SHP77 treated with DMSO at 0.1 percent for 48 hours (cell line): ENCODE results near the gene GPANK1.
"Not testable (repeated sequence)": the region's sequence is repeated elsewhere in the genome, so short reads cannot be mapped to it uniquely, and the experiment has no call there.

ENCODE experiments used
- DNase-seq: peaks from one replicate; lab custom pipeline; 2025; lab: John Stamatoyannopoulos, UW

The GPANK1 gene

DNA sequence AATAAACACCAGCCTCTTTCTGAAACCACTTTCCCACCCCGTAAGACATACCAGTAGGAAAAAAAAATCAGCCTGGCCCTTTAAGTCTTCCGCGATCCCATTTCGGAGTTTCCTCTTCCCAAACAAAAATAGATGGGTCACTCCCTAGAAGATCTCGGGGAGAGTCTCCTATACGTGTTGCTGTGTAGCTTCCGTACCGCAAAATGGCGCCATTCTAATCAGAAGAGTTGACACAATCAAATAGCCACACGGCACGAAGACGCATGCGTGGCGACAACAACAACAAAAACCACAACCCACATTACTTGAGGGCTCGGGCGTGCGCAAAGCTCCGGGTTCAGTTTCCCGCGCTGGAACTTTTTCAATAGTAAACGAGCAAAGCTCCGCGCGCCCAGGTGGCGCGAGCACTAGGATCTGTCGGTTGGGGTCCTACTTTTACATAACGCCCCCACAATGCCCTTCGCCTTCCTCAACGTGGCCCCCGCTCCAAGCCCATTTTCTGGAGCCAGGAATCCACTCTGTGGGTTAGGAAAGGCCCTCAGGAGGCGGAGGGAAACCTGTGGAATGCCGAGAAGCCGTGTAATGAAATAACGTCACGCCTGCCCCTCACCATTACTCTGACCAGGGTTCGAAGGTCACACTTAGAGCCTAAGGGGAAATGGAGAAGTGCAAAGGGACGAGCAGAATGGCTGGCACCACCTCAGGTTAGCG lies at the start of gene GPANK1:
TSS of gene GPANK1 (minus strand) at position 208 of the 711 bp plus-strand sequence. CDS start 519 bp downstream, outside the sequence.
- peak; percentile 75 for DNase-seq

DNA sequence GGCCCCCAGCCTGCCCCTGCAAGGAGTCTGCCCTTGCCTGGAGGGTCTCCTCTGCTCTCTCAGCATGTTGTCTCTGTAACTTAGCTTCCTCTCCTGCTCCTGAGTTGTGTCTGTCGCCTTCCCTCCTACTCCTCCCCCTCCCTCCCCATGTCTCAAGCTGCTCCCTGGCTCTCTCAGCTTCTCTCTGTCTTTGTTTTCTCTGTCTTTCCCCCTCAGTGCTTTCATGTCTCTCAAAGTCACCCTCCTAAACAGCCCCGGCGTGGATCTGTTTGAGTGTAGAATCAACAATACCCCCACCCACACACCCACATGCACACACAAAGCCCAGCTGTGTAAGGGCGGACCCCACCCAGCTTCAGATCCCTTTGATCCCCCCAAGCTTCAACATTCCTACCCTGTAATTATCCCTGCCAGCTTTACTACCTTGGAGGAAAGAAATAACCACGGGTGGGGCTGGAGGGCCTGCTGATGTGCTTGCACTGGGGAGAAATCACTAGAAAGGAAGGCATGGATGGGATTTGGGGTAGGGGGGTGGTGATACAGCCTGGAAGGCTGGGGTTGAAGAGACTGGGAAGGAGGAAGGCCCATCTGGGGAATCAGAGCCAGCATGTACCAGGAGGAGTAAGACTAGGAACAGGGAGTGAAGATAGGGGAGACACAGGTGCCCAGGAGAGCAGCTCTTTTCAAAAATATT lies 49.3 kb upstream of the GPANK1 start:
- DNase-seq = no peak

DNA sequence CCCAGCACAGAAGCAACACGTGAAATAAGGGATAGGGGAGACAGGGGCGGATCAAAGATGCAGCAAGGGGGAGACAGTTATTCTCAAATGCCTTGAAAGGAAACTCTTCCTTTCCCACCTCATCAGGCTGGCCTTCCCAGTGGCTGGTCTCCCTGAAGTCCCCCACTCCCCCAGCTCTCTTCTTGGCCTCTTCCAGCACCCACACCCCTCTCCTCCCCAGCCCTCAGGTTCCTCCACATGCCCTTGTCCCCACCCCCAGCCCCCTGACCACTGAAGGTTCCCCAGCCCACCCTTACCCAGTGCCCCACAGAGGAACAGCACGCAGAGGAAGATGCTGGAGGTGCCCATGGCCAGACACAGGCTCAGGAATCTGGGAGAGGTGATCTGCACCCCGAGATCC lies 48.7 kb upstream of the GPANK1 start:
- DNase-seq = no peak

DNA sequence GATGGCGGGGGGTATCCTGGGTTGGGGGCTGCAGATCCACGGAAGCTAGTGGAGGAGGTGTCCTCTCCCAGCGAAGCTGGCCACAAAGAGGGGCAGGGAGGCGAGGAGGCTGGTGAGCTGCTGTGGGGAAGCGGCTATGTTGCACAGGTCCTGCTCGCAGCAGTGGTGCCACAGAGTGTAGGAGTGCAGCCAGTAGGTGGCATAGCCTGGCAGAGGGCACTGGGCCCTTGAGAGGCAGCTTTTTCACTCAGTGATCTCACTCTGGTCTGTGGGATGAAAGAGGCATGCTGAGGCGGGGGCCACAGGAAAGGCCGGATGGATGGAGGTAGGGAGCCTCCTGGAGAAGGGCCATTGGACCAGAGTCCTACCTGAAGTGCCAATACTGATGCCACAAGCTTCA lies 47.5 kb upstream of the GPANK1 start:
- no peak for DNase-seq

DNA sequence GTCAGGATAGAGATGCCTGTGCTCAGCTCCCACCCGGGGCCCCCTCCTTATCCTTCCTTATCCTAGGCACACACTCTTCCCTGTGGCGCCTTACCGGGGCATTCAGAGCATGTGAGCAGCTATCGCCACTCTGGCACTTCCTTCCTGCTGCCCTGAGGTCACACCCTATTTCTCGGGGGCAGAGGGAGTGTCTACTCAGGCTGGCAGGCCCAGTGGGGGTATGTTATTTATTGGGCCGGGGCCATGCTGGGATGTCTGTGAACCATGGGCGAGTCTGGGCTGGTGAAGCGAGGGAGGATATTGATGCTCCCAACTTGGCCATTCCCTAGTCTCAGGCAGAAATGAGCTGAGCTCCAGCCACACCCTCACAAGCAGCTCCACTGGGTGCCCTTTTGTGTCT lies 46.4 kb upstream of the GPANK1 start:
- no peak for DNase-seq

DNA sequence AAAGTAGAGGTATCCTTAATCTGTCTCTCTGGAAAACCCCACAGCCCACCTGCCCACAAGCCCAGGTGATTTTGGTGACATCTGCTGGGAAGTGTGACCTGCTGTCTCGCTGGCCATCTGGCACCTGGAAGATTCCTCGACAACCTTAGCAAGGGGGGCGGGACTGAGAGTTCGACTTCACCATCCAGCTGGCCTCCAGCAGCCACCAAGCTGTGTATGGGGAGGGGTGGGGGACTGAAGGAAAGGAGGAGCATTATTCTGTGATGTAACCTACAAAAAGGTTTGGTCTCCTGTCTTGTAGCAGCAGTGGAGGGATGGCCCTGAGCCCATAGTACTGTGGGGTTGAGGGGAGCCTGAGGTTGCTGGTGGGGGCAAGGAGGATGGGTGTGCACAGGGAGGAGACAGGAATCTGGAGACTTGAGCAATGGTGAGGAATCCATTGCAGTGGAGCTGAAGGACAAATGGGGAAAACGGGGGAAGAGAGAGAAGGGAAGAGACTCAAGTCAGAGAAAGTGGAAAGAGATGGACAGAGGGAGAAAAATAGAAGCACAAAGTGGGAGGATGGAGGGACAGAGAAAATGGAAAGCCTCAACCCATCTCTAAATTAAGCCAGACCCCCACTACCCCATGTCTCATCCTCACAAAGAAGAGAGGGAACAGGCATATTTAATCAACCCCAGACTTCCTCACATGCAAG lies 45.9 kb upstream of the GPANK1 start:
- no peak for DNase-seq

DNA sequence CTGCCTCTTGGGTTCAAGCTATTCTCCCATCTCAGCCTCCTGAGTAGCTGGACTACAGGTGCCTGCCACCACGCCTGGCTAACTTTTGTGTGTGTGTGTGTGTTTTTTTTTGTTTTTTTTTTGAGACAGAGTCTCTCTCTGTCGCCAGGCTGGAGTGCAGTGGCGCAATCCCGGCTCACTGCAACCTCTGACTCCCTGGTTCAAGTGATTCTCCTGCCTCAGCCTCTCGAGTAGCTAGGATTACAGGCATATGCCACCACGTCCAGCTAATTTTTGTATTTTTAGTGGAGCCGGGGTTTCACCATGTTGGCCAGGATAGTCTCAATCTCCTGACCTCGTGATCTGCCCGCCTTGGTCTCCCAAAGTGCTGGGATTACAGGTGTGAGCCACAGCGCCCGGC lies 44.4 kb upstream of the GPANK1 start:
- not testable (repeated sequence) for DNase-seq

DNA sequence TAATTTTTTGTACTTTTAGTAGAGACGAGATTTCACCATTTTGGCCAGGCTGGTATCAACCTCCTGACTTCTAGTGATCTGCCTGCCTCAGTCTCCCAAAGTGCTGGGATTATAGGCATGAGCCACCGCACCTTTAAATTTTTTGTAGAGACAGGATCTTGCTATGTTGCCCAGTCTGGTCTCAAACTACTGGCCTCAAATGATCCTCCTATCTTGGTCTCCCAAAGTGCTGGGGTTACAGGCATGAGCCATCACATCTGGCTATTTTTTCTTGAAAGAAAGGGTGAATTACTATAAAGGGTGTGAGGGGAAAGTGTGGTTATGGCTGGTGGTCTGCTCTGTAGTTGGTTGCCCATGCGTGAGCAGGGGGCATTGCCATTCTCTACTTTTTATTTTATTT lies 43.4 kb upstream of the GPANK1 start:
- DNase-seq = no peak

DNA sequence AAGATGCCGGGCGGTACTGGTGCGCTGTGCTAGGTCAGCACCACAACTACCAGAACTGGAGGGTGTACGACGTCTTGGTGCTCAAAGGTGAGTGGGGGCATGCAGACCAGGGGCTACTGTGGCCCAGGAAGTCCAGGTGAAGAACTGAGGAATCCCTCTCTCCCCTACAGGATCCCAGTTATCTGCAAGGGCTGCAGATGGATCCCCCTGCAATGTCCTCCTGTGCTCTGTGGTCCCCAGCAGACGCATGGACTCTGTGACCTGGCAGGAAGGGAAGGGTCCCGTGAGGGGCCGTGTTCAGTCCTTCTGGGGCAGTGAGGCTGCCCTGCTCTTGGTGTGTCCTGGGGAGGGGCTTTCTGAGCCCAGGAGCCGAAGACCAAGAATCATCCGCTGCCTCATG lies 42.9 kb upstream of the GPANK1 start:
- DNase-seq = no peak

DNA sequence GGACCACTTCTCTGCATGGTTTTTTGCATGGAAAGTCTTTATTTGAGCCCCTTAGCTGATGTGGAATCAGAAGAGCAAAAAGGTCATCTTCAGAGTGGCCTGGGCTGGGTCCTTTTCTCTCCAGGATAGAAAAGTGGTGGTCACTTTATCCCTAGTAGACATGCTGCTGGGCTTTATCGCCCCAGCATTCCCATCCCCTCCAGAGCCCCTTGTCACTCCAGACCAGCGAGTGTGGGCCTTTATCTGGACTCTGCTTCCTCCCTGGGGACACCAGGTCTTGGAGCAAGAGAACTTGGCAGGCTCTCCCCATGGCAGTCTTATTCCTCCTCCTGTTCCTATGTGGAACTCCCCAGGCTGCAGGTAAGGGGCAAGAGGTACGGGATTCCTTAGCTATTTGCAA lies 41.8 kb upstream of the GPANK1 start, which contains the start of gene LY6G6F:
TSS of gene LY6G6F (plus strand) at position 268 of the 400 bp plus-strand sequence. CDS start at position 309, 41 bp downstream.
- no peak for DNase-seq

DNA sequence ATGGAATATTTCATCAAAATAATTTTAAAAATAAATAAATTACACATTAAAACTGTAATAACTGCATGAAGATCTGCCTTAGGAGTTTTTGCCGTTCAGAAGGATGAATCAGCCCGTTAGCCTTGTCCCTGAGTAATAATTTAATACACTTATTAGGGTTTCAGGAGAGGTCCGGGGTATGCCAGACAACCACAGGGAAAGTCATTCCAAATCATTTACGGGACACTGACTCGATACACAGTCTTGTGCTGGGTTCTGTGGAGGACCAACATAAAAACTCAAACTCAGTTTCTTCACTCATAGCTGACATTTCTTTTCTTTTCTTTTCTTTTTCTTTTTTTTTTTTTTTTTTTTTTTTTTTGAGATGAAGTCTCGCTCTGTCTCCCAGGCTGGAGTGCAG lies 41.1 kb upstream of the GPANK1 start:
- no peak for DNase-seq

DNA sequence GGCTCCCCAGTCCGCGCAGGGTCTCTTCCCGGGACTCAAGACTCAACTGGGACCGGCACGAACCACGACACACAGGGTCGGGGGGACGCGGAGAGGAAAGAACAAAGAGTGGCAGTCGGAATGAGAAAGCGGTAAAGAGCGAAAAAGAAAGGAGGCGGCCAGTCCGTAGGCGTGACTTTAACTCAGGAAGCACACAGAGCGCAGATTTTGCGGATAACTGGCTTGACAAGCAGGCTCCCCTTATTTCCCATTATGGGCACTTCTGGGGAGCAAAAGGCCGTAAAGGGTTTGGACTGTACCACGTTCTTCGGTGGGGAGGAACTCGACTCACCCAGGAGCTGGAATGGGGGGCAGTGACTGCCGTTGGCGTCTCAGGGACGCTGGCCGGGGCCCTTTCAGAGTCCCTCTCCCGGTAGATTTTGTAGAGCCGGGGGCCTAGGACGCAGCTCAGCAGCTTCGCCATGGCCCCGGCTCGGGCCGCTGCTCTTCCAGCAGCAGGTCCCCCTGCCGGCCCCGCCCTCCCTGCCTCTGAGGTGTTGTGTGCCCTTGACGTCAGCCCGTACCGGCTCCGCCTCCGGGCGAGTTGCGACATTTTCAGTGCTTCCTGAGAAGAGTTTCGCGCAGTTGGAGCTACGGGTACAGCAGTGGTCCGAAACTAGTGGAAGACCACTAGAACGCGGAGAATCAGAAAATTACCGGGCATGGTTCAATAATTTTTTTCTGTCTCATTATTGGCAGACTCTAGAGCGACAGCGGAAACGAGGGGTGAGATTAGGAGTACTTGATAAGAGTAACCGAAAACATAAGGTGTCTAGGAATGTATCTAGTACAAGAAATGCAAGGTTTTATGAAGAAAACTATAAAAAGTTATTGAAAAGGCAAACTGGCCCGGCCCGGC lies 38.3 kb upstream of the GPANK1 start, which contains the start of gene ABHD16A:
TSS of gene ABHD16A (minus strand) at position 506 of the 898 bp plus-strand sequence. CDS start at position 463, 43 bp downstream.
- DNase-seq = peak; percentile 94

DNA sequence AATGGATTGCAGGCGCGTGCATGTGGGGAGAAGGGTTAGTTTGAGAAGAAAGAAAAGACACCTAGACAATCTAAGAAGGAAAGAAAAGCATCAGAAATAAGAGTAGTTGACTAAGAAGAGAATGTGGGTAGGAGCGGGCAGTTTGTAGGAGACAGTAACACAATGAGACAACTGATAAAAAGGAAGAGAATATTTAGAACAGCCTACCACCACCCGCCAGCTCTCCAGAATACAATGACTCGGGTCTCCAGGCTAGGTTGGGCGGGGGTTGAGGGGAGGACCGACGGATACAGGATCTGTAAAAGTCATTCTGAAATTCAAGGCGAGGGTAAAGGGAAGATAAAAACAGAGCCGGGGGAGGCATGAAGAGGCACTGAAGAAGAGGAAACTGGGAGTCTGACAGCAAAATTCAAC lies 37.6 kb upstream of the GPANK1 start:
- no peak for DNase-seq

DNA sequence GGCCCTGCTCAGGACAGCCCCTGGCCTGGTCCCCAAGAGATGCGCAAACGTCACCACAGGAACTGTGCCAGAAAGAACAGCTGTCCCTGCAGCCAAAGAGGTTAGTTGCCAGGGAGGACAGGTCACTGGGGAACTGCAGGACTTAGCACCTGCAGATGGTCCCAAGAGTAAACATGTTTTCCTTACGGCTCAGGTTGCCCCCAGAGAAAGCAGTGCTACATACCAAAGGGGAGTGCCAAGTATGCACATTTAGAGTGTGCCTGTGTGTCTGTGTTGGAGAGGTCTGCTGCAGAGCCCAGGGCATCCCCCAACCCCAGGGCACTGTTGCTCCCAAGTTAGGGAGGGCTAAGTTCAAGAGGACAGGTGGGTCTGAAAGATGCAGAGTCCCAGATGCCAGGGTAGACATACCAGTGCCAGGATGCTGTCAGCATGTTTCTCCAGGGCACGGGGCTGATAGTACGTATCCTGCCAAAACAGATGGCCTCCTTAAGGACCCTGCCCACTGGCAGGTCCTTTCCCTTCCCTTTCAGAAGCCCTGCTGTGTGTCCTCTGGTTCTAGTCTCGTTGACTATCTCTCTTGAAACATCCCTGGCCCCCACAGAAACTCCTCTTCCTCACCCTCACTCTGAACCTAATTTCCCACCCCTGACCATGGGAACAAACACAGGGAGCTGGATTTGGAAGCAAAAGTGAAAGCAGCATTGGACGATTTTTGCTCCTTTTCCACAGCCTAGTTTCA lies 37.0 kb upstream of the GPANK1 start:
- DNase-seq = peak; percentile 58

DNA sequence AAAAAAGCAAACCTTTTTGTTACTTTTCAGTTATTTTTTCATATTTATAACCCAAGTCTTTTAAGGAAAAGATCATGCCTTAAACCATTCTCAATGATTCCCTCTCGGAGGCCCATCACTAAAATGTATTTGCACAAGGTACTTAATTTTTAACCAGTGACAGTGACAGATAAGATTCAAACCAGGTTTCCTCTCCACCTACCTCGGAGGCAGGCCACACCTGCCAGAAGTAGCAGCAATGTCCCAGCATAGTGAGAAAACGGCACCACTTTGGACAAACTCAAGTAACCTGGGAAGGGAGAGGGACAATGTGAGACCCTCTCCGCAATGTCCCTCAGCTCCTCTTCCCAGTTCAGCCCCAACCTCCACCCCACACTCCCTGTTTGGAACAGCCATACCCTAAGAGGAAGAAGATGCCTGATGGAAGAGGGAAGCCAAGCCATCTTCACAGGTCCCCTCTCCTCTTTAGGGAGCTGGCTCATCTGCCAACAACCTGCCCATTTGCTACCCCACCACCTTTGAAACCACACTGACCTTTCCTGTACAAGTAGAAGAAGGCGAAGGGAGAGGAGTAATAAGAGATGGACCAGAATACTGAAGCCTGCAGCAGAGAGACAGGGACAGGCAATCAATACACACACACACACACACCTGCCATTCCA lies 36.1 kb upstream of the GPANK1 start:
- DNase-seq = no peak

DNA sequence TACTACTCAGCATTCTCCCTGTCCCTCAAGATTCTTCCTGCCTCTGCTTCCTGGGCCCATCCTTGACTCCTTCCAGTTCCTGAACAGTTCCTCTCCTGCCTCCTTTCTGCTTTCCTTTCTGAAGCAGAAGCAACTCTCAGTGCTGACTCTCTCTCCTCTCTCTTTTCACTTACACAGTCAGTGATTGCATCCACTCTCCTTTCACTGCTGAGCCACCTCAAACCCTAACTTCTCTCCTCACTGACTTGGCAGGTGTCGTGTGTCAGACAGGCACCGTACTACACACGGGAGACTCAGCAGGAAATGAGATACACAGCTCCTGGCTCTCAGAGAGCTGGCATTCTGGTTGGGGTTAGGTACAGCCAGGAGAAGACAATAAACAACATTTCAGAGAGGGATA lies 32.8 kb upstream of the GPANK1 start:
- DNase-seq = no peak

DNA sequence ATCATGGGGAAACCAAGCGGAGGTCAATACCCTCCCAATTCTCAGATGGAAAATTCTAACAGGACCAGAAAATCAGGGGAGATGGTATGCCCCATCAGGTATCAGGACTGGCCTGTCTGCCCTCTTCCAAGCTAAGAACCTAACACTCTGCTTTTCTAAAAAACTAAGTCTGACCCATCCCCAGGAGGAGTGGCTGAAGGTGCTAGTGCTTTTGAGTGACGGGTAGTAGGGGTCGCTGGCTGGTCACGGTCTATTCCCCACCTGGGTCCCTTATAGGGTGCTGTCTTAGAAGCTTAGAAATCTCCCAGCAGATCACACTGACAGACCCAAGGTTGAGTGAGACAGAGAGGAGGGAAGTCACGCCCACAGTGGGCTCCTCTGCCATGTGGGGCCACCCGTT lies 28.7 kb upstream of the GPANK1 start:
- DNase-seq = no peak

DNA sequence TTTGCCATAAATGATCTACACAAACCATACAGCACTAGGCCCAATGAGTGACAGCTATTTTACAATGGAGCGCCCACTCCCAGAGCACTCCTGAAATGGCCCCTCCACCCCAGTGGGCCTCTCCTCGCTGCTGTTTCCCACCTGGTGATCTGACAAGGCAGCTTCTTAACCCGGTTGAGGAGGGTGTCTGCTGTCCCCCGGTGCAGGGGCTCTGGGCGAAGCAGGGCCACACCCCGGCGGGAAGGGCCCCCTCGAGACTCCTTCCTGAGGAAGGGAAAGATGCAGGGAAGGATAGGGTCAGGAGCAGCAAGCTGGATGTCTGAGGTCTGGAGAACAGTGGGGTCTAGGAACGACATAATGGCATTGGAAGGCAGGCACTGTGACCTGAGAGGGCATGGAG lies 28.1 kb upstream of the GPANK1 start:
- no peak for DNase-seq

DNA sequence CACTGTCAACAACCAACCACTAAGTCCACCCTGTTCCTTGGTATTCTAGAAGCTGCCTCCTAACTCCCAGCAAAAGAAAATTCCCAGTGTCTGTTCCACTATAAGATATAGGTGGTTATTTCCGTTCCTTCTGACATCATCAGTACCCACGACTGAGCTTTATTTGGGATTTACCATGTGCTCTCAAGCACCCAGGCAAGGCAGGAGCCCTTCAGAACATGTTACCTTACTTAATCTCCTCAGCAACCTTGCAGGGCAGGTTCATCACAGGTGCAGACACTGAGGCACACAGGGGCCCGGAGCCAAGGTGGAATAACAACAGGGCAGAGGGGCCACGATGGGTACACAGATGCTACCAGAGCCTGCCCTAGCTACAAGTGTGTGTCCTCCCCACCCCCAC lies 27.6 kb upstream of the GPANK1 start:
- DNase-seq = no peak

DNA sequence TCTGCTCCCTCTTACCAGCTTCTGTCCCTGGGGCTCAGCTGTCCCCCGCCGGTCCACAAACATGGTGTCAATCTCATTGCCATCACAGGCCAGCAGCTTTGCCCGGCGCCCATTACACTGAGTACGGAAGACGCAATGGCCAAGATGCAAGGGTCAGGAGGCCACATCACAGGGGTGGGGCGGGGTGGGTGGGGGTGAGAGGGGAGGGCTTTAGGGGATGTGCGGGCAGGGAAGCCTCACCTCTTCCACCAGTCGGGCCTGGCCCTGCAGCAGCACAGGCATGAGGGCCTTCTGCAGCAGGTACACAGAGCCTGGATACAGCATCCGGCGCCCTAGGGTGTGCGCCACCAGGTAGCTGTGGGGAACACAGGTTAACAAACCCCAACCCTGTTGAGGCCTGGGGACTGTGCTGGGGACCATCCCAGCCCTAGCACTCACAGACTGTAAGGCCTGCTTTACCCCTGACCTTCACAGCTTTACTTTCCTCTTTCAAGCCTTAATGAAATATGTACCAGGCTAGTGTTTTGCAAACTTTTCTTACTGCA lies 26.8 kb upstream of the GPANK1 start:
- DNase-seq = no peak
